Activated CD4-positive, CD25-positive, alpha-beta regulatory T cell treated with anti-CD3 and anti-CD28 coated beads, Interleukin-2, amount 50 U/mL, for 72 hours (primary cell): ENCODE data around the gene SIRT3.
A peak's percentile ranks its signal among the peaks of the same experiment; 100 is the strongest.
"Not testable (repeated sequence)": the region's sequence is repeated elsewhere in the genome, so short reads cannot be mapped to it uniquely, and the experiment has no call there.

ENCODE experiments used
- DNase-seq: peaks from one replicate; pipeline ENCODE4 v3.0.0; 2021

Gene SIRT3

DNA sequence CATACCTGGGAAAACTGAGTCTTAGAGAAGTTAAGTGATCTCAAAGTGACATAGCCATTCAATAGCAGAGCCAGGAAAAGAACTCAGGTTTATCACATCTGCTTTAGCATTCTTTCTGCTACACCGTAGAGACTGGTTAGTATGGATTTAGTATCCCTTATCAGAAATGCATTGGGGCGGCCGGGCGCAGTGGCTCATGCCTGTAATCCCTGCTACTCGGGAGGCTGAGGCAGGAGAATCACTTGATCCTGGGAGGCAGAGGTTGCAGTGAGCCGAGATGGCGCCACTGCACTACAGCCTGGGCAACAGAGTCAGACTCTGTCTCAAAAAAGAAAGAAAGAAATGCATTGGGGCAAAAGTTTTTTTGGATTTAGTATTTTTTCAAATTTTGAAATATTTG is 2.2 kb upstream of the SIRT3 start:
- DNase-seq, result not testable (repeated sequence)

DNA sequence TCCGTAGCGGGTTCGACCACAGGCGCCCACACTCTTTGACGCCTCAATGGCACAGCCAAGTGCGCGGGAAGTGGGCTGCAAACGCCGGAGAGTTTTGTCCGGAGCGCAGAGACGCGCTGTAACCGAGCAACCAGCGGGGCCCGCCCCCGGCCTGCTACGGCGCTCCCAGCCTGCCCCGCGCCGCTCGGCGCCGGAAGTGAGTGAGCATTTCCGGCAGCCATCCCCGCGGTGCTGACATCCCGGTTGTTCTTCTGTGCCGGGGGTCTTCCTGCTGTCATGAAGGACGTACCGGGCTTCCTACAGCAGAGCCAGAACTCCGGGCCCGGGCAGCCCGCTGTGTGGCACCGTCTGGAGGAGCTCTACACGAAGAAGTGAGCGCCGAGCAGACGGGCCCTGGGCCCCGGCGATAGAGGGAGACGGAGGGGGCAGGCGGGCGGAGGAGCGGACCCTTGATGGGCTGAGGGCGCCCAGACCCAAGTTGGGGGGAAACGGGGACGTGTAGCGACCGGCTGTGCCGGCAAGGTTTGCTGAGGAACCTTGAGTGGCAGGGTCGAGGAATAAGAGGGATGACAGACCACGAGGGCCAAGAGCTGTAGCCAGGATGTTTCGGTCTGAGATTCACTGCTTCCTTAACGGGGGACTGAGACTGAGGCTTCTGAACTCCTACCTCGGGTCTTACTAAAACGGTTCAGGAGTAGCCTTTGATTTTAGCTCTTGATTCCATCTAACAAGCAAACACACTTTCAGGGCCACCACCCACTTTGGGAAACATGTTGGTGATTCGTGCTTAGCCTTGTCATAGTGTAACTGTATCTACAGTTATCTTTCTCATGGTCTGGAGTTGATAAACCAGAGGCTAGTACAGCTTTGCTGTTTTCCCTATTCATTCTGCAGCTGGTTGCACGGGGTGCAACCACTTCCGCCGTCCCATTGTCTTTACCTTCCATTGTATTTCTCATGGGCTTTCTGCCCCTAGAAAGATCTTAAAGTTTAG is 929 bp upstream of the SIRT3 start, which contains the start of gene PSMD13:
Gene PSMD13, plus strand, starts transcription at position 203 of the 994 bp plus-strand sequence. Its CDS starts 74 bp downstream, at position 277.
- peak; percentile 89 for DNase-seq

DNA sequence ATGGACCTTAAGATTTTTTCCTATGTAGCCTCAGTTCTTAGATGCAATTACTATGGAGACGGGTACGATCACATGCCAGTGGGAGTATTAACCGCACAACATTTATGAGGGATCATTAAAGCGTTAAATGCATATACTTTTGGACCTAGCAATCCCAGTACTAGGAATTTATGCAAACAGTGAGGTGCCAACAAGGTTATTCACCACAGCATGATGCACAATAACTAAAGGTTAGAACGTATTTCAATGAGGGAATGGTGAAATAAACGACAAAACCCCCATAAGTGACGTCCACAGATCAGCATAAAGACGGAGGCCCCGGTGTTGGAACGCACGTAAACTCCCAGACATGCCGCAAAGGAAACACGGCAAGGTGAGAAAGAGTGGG is 539 bp downstream of the SIRT3 start:
- no peak for DNase-seq

DNA sequence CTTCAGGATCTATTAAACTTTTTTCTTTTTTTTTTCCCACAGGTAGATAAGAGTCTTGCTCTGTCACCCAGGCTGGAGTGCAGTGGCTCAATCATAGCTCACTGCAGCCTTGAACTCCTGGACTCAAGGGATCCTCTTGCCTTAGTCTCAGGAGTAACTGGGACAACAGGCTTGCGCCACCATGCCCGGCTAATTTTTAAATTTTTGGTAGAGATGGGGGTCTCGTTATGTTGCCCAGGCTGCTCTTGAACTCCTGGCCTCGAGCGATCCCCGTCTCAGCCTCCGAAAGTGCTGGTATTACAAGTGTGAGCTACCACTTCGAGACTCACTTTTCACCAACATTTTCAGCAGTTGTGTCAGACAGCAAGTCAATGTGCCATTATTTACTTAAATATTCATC is 962 bp downstream of the SIRT3 start:
- DNase-seq, result no peak

DNA sequence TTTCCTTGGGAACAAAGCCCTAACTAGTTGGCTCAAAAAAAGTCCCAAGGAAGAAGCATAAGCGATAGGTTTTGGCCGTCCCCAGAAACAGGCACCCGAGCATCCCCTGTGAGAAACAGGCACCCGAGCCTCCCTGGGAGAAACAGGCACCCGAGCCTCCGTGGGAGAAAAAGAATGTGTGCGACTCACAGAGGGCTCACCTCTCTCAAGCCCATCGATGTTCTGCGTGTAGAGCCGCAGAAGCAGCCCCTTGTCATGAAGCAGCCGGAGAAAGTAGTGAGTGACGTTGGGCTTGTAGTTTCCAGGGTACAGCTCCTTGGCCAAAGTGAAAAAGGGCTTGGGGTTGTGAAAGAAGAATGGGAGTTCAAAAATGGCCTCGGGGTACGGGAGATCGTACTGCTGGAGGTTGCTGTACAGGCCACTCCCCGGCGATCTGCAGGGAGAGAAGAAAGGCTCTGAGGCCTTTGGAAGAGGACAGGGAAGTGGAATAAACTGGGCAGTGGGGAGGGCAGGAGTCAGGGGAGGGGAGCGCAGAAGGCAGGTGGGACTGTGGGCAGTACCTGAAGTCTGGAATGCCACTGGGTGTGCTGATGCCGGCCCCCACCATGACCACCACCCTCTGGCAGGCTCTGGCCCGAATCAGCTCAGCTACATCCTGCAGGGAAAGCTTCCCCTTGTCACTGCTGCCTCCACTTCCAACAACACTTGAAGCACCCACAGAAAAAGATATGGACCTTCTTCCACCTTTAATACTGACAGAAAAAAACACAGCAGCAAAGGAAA is 3.2 kb downstream of the SIRT3 start:
- DNase-seq, result no peak

DNA sequence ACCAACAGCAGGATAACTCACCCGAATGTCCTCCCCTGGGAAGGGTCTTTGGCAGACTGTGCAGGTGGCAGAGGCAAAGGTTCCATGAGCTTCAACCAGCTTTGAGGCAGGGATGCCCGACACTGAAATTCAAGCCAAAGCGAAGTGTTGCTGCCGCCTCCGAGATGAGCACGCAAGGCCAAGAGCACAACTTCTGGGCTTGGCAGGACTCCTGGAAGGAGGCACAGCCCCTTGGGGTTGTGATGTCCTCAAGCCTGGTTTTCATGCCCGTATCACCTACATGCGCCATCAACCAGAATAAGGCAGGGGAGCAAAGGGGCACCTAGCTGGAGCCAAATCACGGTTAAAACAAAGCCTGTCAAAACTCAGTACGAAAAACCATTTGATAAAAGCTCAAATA is 5.7 kb downstream of the SIRT3 start:
- DNase-seq, result no peak

DNA sequence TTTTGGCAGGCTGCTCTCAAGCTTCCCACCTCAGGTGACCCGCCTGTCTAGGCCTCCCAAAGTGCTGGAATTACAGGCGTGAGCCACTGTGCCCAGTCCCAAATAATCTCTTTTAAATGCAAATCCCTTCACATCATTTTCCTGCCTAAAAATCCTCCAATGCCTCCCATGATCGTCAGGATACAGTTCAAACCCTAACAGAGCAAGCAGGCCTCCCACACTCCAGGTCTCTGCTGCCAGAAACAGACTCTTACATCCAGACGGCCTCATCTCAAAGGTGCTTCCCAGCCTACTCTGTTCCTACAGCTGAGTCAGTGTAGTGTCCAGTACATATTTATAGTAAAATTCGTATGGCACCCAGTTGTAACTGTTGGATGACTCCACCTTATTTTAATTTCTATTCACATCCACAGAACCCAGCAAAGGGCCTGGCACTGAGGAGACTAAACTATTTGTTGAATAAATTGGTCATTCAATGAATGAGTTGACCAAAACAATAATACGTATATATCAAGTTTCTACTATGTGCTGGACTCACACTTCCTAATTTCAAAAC is 8.2 kb downstream of the SIRT3 start:
- no peak for DNase-seq

DNA sequence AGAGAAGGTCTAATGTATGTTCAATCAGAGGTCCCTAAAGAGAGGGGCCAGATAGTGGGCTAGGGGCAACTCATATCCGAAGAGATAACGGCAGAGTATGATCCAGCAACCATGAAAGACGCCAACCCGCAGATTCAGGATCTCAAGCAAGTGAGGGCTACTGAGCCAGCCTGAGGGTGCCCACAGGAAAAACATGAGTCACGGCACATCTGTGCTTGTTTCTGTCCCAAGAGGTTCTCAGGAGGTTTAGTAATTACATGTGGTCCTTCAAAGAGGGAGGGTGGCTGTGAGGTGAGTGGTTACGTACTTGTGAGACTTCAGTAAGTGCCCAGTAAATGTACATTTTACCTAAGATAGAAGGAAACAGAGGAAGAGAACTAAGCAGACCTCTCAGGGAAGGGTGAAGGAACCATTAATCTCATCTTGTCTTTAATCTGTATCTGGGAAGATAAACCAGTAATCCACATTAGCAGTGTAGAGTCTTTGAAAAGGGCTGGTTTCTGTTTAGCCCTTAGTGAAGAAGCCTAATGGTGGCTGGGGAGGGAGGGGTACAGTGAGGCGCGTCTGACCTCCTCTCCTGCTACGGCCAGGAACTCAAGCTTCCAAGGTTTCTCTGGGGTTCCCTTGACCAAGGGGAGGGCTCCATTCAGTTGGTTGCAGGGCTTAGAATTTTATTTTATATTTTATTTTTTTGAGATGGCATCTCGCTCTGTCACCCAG is 10.2 kb downstream of the SIRT3 start:
- no peak for DNase-seq

DNA sequence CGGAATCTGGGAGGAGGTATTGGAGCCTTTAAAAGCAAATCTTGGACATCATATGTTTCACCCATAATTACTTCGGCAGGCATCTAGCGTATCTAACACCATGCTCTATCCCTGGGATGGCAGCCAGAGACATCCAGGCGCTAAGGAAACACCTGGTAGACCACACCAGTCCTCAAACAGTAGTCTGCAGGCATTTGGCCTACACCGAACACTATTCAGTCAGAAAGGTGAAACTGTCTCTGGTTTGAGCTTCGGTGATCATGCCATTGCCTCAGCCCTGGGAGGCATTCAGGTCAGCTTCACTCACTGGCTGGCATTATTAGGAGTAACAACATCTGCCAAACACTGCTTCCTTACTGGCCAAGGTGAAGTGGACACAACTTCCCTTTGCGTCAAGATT is 11.7 kb downstream of the SIRT3 start:
- DNase-seq, result no peak

DNA sequence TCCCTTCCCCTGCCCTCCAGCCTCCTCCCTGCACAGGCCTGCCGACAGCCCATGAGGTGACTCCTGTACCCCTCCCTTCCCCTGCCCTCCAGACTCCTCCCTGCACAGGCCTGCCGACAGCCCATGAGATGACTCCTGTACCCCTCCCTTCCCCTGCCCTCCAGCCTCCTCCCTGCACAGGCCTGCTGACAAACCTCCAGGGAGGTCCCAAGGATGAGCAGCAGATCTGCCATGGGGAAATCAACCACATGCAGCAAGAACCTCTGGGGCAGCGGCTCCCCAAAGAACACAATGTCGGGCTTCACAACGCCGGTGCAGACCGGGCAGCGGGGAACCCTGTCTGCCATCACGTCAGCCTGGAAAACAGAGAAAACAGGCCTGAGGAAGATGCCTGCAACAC is 12.3 kb downstream of the SIRT3 start:
- DNase-seq, result no peak

DNA sequence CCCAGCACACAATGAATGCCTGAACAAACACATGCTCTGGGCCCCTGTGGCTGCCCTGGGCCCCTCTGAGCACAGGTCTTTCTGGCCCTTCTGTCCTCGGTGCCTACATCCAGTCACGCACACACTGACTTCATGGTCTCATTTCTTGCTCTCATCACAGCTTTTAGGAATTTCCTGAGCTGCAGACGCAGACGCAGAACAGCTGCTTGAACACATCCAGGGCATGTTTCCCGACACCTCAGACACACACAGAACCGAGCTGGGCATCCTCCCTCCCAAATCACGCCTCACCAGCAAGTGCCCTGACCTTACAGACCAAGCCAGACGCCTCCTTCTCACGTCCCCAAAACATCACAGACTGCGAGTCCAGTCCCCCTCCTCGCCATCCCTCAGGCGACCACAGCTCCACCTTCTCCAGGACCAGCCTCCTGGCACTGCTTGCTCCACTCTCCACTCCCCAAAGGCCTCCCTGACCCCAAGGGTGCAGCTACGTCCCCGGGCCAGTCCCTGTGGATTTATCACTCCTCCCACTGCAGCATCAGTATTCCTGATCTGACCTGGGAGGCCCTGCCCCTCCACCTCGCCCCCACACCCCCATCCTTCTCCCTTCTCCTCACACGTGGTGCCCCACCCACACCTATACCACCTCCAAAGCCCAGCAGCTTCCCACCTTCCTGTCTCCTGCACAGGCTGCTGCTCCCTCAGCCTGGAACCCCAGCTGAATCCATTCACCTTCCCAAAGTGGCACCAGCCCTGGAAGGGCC is 12.9 kb downstream of the SIRT3 start:
- DNase-seq, result no peak

DNA sequence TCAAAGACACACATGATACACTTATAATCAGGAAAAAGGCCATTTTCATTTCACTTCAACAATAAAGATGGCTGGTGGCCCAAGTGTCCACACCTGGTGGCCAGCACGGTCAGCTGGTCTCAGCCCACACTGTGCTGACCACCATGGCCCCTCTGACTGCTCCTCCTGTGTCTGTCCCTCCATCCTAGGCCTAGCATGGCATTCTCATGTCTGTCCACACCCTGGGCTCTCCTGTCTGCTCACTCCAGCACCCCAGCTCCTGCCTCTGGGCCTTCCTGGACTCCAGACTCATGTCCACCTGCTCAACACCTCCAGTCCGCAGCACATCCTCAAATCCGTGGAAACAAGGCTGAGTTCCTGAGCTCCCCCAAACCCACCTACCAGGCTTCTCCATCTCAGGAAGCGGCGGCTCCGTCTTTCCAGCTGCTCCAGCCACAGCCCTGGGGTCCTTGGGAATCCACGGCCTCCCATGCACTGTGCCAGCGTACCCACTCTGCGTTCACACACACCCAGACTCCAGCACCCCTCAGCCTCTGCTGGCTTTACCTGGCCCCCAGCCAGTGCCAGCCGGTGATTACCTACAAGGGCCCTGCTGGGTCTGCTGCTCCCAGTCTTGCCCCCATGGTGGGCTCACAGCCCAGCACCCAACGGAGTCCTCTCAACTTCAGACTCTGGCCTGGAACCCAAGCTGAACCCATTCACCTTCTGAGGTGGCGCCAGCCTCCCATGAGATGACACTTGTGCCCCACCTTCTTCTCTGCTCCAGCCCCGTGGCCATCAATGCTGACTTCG is 13.9 kb downstream of the SIRT3 start:
- no peak for DNase-seq

DNA sequence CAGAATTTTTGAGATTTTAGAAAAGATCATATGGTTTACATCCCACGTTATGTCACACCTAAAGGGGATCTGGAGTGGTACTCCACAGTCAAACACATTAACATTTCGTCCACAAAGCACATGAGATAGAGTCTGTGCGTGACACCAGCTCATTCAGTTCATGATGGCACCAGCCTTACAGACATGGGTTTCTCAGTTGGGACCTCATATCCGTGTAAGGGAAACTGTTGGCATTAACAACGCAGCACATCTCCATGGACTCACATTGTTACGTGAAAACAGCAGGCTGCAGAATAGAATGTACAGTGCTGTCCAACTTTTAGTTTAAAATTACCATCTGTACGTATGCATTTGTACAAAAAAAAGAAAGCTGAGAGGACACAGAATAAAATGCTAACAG is 14.6 kb downstream of the SIRT3 start:
- no peak for DNase-seq

DNA sequence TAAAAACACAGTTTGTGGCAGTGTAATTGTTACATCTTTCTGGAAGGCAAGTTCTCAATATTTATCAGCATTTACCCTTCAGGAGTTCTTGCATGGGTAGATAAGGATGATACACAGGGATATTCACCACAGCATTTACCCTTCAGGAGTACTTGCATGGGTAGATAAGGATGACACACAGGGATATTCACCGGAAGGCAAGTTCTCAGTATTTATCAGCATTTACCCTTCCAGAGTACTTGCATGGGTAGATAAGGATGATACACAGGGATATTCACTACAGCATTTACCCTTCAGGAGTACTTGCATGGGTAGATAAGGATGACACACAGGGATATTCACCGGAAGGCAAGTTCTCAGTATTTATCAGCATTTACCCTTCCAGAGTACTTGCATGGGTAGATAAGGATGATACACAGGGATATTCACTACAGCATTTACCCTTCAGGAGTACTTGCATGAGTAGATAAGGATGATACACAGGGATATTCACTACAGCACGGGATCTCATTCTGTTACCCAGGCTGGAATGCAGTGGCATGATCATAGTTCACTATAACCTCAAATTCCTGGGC is 15.4 kb downstream of the SIRT3 start:
- DNase-seq, result not testable (repeated sequence)

DNA sequence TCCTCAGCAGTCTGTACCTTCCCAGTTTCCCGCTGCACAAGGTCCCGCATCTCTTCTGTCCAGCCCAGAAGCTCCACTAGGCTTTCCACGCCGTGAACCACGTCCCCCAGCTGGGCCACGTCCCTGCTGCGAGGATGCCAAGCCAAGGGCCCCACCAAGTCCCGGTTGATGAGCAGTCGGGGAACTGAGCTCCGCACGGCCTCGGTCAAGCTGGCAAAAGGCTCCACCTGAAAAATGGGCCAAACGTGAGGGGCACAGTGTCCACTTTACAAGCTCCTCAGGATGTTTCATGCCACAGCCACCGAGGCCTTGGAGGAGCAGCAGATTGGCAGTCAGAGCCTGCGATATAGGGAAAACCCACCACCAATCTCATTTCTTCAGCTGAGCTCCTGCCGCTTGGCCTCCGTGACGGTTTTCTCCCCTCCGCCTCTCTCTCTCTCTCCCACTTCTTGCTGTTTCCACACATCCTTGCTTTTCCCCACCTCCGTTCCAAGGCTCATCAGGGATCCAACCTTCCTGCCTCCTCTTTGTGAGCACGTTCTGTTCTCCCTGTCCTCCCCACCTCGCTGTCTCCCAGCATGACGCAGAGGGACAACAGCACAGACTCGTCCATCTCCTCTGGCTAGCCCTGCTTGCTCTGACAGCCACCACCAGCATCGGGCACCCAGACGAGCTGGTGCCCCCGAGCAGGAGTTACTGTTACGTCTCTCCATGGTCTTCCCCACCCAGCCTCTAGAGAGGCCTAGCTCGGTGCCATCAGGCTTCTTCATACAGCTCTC is 17.1 kb downstream of the SIRT3 start:
- no peak for DNase-seq

DNA sequence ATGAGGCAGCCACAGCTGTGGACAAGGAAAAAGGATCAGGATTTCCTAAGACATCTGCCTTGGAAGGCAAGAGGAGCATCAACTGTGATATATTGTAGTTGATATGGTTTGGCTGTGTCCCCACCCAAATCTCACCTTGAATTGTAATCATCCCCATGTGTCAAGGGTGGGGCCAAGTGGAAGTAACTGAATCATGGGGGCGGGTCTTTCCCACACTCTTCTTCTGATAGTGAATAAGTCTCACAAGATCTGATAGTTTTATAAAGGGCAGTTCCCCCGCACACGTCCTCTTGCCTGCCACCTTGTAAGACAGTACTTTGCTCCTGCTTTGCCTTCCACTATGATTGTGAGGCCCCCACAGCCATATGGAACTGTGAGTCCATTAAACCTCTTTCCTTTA is 18.4 kb downstream of the SIRT3 start:
- no peak for DNase-seq

DNA sequence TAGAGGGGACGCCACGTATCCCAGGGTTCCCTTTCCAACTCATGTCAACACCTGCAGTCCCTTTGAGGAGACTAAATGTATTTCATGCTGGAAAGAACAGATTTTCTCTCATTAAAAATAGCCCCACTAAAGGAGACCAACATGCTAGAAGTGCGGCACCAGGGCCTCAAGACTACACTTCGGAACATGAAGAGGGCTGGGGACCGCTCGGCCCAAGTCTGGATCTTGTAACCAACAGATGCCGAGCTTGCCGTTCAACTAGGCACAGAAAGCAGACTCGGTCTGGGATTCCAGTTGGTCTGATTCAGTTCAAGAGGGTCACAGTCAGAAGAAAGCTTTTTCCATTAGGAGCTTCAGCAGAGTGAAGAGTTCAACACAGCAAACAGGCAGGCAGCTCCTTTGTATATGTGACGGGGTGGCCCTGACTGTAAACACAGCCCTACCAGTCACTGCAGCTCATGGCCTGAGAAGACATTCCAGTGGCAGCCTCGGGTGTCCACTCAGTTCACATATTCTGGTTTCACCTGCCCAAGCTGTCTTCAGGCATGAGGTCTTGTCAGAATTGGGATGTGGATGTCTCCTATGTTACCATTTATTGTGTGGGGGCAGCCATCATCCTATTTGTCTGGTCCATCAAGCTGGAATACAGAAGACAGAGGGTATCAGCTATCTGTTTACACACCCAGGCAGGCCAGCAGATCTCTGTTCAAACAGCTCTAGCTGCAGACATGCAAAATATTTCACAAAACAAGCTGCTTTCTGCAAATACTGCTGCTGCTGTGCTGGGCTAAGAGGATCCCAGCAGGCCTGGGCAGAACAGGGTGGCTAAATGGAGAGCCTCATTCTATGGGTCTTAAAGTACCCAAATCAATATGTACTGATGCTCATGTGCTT is 19.8 kb downstream of the SIRT3 start:
- DNase-seq, result no peak

DNA sequence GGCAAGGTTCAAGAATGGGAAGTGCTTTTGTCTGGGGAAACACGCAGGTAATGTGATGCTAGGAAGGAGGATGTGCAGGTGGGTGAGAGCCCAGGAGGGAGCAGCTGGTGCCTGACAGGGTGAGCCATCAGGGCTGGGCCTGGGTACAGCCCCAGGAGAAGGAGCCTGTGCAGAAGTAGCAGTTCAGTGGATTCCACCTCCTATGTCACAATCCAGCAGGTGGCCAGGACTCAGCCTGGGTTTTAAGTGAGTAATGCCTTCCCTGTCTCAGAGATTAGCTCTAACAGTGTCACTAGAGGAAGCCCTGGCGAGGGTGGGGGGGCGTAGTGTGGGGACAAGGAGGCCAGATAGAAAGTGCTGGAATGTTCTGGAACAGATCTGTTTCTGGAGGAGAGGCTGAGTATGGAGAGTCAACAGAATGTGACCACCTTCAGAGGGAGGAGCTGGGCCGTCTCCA is 20.5 kb downstream of the SIRT3 start:
- no peak for DNase-seq

DNA sequence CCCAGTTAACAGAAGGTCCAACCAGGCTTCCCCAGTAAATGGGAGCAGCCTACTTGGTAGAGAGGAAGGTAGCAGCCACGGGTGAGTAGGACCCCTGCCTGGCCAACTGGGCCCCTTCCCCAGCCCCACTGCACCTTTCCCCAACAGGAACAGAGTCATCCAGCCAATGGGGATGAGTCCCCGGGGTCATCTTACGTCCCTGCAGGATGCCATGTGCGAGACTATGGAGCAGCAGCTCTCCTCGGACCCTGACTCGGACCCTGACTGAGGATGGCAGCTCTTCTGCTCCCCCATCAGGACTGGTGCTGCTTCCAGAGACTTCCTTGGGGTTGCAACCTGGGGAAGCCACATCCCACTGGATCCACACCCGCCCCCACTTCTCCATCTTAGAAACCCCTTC is 22.1 kb downstream of the SIRT3 start:
- DNase-seq, result no peak
